Tongue (tissue), 2 donors: ENCODE data around the gene GIN1. TPM values are rescaled to one million over a fixed set of nuclear protein-coding genes. Genes with fewer than 3 reads are reported as not detected.

Experiments
- DNase-seq: peaks from one replicate; pipeline ENCODE4 v3.0.0-alpha.2; 2015
- total RNA-seq: library from RNA; depleted of rRNA; stranded (reverse); fragments of >200 nt; gene quantifications from one replicate; pipeline ENCODE4 v1.2.3, GENCODE V29; 2014

Gene GIN1
- total RNA-seq, 1 donor from 2014 or later: 25.0 TPM

- no peak for DNase-seq
Observed at GRCh38 chr5:103036601-103037000, 83.3 kb downstream of the GIN1 start.

Other genes starting within 250 kb of the GIN1 start
- 47.8 TPM for gene PPIP5K2, start 163 bp upstream of the GIN1 start, total RNA-seq
- 10.5 TPM for gene MACIR, start 138.6 kb upstream of the GIN1 start, total RNA-seq